Stimulated activated CD4-positive, alpha-beta T cell treated with anti-CD3 and anti-CD28 coated beads, Interleukin-15, amount 100 ng/mL, for 48 hours (primary cell): ENCODE results near the gene GSK3B.
"Not testable (repeated sequence)": the region's sequence is repeated elsewhere in the genome, so short reads cannot be mapped to it uniquely, and the experiment has no call there.

Experiments
- DNase-seq, 2 donors: peaks; one replicate each; pipeline ENCODE4 v3.0.0-alpha.2; 2020; ENCODE audit warnings: low read depth in 2 of 2

The GSK3B gene

DNA sequence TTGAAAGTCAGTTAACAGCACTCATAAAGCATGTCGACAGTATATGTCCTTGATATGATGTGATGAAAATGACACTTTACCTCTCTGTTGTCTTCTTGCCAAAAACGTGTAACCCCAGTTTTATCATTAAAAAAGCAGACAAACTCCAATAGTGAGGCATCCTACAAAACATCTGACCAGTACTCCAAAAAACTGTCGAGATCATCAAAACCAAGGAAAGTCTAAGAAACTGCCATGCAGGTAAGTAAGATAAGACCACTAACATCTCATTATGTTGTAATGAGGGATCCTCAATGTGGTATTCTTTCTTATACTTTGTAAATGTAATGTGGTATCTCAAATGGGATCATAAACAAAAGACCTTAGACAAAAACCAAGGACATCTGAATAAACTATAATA is 160.0 kb downstream of the GSK3B start:
- DNase-seq: no peak

DNA sequence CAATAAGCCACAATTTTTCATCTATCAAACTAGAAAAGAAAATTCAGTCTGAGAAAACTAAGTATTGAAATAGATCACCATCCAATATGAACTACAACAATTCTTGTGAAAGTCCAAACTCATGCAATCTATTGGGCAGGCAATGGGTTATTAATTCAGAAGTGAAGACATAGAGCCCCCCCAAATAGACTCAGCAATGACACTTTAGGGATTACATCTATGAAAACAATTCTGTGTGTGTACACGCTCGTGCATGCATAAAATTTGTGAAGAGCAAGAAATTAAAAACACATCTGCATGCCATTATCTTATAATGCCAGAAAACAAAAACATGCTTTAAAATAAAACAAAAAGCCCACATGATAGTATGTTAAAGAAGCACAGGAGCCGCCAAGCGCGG is 161.0 kb downstream of the GSK3B start:
- no peak for DNase-seq

DNA sequence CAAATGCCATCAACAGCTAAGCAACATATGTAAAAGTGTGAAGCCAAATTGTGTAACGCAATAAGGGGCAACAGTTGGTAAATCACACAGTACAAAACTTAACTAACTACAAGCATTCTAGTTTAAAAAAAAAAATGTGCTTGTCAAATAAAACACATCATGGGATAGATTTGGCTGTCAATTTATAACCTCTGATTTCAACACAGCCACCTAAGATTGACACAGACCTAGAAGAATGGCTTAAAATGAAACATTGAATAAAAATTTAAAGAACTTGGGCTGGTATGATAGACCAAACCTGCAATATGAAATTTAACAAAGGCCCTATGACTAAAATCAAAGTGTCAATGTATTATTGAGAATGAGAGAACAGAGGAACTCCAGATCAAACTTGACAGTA is 164.0 kb downstream of the GSK3B start:
- no peak for DNase-seq

DNA sequence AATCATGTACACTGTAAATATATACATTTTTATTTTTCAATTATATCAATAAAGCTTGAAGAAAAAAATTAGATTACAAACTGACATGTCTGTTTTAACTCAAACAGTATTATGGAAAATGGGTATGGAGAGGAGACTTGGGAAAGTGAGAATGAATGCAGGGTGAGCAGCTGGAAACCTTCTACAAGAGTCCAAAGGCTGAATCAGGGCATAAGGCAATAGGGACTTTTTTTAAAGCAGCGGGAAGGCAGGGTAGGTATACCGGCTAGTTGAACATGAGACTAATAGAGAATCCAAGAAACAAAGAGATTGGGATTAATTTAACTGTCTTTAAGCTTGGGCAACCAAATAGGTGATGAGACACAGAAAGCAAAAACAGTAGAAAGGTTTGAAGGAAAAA is 167.1 kb downstream of the GSK3B start:
- no peak for DNase-seq

DNA sequence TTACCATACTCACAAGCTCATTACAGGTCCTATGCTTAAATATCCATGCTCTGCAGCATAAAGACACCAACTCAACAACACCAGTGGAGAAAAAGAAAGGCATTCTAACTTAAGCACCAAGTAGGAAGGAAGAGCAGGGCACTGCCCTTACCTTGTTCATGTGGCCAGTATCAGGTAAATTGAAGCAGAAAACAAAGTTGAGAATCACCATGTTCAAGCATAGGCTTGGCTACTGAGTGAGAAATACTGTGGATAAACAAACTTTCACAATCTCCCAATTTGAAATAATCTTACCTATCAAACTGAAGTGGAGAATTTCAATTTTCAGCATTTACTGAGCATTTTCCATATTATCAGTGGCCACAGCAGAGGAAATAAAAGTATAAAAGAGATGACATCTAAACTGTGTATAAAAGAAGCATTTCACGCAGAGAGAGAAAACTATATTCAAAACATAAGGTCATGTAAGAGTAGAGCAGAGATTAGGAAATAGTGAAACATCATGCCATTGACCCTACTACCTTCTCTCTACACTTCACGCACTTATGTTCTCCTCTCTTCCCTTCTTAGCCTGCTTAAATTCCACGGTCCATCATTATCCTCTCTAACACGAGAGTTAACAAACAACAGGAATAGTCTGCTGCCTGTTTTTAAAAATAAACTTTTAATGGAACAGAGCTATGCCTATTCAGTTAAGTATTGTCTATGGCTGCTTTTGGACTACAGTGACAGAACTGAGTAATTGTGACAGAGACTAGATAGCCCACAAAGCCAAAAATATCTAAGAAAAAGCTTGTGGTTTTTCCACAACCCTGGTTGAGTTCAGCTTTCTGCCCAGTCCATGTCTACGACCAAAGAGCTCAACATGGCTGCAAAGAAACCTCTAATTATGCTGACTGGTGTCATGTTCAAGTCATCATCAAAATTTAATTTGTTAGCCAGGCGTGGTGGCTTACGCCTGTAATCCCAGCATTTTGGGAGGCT is 169.8 kb downstream of the GSK3B start:
- no peak for DNase-seq

DNA sequence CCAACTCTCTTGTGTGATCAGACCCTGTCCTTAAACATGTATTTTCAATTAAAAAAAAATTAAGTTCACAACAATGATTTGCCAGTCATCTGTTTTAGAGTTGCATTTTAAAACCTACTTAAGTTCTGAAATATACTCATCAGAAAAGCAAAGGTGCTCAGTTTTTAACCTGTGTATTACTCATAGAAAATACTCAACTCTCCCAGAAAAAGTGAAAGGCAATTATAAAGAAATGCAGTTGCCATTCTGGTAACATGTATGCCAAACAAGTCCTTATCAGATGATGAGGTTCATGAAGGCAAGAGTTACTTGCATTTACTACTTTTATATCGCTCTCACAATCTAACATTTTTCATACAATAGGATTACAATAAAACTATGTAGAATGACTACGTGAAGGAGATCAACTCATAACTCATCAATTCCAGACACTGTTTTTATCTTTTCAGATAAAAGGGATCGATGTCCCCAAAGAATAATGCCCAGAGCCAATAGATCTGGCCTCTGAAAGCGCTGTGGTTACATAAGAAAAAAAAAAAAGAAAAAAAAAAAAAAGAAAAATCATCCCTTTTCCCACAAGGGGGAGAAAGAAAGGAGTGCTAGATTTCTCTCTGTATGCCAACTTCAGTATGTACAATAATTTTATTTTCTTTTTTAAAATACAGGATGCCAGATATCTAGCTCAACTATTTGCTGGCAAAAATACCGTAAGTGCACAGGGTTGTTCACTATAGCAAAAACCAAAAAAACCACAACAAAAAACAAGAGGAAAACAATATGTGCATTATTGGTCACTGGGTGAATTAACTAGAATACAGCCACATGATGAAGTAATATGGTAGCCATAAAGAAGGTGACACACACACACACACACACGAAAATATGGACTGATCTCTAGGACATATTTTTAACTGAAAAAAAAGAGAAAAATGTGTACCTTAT is 175.0 kb downstream of the GSK3B start:
- no peak for DNase-seq

DNA sequence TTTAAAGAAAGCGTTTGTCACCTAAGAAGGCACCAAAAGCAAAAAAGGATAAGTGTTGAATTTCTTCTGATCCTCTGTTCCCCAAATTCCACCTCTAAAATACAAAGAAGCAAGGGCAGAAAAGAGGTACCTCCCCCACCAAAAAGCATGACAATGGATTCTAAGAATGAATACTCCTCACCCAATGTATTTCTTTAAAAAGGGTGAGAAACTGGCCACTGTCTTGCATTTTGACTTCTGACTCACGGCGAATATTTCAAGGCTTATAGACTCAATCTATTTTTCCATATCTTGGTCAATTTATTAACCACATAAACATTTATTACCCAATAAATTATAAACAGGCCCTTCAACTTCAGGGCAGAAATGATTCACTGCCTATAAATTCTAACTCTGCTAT is 181.2 kb downstream of the GSK3B start:
- no peak for DNase-seq

DNA sequence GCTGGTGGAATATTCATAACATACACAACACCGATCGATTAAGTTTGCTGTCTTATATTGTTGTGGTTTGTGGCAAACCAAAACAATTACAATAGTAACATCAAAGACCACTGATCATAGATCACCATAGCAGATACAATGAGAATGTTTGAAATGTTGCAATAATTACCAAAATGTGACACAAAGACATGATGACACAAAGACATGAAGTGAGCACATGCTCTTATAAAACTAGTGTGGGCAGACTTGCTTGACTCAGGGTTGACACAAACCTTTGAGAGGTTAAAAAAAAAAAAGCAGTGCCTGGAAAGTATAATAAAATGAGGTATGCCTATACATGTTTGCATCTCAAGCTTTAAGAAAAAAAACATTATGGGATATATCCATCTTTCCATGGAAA is 182.0 kb downstream of the GSK3B start:
- no peak for DNase-seq

DNA sequence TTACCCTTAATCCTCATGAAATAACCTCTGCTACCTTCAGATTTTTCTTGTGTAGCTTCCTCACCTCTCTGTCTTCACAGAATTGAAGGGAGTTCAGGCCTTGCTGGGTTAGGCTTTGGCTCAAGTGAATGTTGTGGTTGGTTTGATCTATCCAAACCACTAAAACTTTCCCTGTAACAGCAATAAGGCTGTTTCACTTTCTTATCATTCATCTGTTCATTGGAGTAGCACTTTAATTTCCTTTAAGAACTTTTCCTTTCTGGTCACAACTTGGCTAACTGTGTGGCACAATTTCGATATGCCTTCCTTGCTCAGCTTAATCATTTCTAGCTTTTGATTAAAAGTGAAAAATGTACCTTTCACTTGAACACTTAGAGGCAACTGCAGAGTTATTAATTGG is 182.5 kb downstream of the GSK3B start:
- DNase-seq: no peak

DNA sequence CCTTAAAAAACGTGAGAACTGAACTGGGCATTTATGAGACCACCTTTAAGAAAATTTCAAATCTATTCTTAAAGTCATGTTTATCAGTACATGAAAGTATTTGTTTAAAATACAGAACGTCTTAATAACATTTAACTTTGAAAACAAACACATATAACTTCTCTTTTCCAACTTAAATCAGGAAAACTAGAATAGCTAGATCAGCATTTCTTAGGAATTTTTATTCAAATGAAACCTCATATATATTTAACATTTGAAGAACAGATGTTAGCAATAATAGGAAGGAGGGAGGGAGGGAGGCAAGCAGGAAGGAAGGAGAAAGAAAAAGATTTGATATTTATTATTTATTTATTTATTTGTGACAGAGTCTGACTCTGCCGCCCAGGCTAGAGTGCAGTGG is 192.2 kb downstream of the GSK3B start:
- DNase-seq: no peak

DNA sequence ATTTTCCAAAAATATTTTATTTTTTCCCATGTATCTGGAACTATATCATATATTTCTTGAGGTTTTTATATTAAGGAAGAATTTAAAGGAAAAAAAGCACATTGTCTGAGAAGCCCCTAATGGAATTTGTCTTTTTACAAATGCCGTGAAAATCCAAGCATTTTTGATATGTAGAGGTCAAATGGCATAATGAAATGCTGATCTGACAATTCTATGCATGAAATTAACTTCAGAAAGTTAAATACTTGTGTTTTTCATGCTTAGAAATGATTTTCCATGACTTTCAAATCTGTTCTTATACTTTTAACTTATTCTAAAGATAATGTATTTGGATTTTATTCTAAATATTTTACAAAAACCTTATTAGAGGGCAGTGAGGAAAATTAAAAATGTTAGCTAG is 193.1 kb downstream of the GSK3B start:
- no peak for DNase-seq

DNA sequence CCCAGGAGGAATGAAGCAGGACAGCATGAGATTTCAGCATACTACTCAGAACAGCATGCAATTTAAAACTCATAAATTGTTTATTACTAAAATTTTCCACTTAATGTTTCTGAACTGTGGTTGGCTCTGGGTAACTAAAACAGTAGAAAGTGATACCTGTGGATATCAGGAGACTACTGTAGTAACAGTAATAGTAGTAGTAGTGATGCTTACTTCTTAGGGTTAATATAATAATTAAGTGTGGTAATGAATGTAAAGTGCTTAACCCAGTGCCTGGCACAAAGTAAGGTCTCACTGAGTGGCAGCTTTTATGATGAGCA is 195.1 kb downstream of the GSK3B start:
- no peak for DNase-seq

DNA sequence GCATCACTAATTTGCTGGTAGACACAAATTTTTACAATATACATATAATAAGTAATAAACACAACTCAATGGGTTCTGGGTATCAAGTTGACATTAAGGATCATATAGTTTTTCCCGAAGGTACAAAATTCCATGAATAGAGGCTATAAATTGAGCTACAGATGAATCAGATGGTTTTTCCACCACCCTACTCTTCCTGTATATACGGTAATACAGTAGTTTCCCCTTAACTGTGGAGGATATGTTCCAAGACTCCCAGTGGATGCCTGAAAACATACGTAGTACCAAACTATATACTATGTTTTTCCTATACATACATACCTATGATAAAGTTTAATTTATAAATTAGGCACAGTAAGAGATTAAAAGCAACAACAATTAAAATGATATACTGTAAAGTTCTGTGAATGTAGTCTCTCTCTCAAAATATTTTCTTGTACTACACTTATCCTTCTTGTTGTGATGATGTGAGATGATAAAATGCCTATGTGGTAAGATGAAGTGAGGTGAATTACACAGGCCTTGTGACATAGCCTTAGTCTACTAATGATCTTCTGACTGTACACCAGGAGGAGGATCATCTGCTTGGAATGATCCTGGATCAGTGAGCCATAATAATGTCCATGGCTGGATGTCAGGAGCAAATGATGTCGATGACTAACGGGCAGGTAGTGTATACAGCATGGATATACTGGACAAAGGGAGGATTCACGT is 195.6 kb downstream of the GSK3B start:
- no peak for DNase-seq

DNA sequence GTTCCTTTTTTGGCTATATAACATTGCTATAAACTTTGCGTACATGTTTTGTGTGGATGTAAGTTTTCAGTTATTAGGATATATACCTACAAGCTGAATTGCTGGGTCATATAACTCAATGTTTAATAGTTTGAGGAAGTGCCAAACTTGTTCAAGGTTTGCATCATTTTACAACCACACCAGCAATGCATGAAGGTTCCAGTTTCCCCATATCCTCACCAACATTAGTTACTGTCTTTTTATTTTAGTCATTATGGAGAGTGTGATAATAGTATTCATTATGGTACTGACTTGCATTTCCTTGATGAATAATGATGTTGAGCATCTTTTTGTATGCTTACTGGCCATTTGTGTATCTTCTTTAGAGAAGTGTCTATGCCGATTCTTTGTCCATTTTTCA is 200.1 kb downstream of the GSK3B start:
- no peak for DNase-seq

DNA sequence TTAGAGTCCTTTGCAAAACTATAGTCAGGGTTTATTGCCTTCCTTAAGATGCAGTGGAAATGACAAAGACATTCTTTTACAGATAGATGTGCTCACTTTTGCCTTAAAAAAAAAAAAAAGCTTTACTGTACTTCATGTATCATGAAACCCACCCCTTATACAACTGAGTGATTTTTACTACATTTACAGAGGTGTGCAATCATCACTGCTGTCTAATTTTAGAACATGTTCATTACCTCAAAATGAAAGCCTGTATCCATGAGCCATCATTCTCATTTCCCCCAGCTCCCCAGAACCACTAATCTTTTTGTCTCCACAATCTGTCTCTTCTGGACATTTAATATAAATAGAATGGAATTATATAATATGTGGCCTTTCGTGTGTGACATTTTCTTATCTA is 200.5 kb downstream of the GSK3B start:
- DNase-seq: no peak

DNA sequence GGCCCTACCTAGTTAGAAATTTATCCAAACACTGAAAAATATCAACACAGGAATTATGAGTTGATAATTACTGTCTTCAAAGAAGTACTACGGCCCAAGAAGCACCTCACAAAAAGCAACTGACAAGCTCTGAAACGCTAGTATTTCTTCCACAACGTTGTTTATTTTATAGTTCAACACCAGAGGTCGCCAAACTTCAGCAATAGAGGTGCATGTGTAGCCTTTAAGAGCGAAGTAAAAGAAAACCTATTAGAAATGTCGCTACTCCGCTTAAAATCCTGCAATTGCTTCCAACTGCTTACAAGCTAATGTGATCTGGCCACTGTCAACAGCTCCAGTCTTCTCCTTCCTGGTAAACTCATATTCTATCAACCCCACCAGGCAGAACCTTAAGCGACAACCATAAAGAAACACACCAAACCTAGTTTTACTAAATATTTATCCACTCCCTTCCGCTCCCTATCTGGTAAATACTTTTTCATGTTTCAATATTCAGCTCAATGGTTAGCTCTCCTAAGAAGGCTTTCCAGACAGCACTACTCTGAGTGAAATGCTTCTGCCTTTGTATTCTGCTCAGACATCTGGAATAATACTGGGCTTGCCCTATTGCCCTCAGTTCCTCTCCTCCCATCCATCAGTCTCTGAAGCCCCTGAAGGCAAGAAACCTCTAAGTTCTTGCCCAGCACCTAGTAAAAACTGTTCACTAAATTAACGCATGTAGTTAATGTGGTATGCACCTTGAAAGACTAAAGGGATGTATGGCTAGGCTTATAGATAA is 202.1 kb downstream of the GSK3B start:
- peak in 1 of 2 donors; percentile 26 for DNase-seq

DNA sequence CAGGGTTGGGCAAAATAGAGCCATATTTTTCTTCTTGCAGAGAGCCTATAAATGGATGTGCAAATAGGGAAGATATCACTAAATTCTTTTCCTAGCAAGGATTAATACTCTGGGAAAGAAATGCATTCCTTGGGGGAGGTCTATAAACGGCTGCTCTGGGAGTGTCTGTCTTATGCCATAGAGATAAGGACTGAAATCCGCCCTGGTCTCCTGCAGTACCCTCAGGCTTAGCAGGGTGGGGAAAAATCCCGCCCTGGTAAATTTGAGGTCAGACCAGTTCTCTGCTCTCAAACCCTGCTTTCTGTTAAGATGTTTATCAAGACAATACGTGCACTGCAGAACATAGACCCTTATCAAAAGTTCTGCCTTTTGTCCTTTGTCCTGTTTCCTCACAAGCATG is 205.6 kb downstream of the GSK3B start:
- not testable (repeated sequence) for DNase-seq

DNA sequence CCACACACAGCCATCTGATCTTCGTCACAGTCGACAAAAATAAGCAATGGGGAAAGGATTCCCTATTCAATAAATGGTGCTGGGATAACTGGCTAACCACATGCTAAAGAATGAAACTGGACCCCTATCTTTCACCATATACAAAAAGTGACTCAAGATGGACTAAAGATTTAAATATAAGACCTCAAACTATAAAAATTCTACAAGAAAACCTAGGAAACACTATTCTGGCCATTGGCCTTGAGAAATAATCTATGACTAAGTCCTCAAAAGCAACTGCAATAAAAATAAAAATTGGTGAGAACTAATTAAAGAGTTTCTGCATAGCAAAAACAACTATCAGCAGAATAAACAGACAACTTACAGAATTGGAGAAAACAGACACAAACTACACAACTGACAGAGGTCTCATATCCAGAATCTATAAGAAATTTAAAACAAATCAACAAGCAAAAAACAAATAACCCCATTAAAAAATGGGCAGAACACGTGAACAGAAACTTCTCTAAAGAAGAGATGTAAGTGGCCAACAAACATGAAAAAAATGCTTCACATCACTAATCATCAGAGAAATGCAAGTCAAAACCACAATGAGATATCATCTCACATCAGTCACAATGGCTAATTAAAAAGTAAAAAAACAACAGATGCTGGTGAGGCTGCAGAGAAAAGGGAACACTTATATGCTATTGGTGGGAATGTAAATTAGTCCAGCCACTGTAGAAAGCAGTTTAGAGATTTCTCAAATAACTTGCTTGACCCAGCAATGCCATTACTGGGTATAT is 208.3 kb downstream of the GSK3B start:
- no peak for DNase-seq

DNA sequence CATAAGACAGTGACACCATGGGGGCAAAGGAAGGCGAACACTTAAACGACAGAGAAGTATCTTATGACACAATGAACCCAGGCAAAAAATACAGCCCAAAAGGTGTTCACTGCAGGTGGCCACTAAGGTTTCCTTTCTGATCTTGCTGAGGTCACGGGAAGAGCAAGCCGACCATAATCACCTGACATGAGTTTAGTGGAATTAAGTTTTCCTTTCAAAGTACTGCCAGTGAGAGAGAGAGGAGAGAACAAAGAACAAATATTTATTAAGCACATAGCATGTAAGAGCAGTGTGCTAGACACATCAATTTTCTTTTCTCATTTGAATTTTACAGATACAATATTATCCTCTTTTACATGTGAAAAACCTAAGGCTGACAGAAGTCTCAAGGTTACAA is 210.1 kb downstream of the GSK3B start:
- no peak for DNase-seq

DNA sequence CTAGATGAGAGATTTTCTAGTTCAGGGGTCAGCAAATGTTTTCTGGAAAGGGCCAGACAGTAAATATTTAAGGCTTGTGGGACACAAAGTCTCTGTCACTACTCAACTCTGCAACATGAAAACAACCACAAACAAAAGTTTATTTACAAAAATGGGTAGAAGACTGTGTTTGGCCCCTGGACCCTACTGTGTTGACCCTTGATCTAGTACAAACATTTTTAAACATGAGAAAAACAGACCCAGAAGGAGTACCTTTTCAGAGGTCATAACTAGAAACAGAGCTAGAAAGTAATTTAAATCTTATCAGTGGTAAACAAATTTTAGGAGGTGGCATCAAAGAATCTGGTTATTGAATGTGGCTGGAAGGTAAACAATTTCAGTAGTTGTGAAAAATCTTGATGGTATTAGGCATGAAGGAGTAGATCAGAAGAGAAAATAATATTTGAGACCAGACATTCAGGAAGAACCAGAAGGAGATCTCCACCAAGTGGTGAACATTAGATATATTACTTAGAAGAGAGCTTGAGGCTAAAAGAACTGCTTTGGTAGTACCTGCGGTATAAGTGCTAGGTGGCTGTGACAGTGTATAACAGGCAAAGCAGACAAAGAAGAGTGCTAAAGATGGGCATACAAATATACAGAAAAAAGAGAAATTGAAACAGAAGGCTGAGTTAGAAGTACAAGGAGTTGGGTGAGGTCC is 210.6 kb downstream of the GSK3B start:
- no peak for DNase-seq
